GM23338 (cell line): Measurements from ENCODE around the gene ERAP2. TPM values are rescaled to one million over a fixed set of nuclear protein-coding genes. Genes with fewer than 3 reads are reported as not detected.

Source experiments
- ATAC-seq: fragments of 200-7000 bp; cut with Tn5 transposase; 3 replicates; pipeline ENCODE4 v1.9.1; 2020
- DNase-seq: peaks from one replicate; pipeline ENCODE4 v3.0.0-alpha.2; 2015; ENCODE audit warnings: low spot score
- H2AFZ ChIP-seq: fragments of 200-600 bp; sonication (generic); 2 replicates; pipeline ENCODE4 v1.8.0; 2016; ENCODE audit warnings: antibody characterized with exemption, mild to moderate bottlenecking, moderate library complexity
- H3F3A ChIP-seq: fragments of 200-600 bp; sonication (generic); replicated peaks from 2 replicates; pipeline ENCODE4 v1.8.0; 2017; ENCODE audit warnings: antibody characterized with exemption, mixed run types, low read depth
- H3K27ac ChIP-seq: fragments of 200-600 bp; sonication (generic); 2 replicates; pipeline ENCODE4 v1.6.1; 2016; ENCODE audit warnings: low read depth
- H3K27me3 ChIP-seq: fragments of 200-600 bp; sonication (generic); 2 replicates; pipeline ENCODE4 v1.8.0; 2016; ENCODE audit warnings: mild to moderate bottlenecking, mixed run types, moderate library complexity; ENCODE audit not compliant: insufficient read depth
- H3K36me3 ChIP-seq: fragments of 200-600 bp; sonication (generic); 2 replicates; pipeline ENCODE4 v1.8.0; 2016; ENCODE audit warnings: mild to moderate bottlenecking; ENCODE audit not compliant: insufficient read depth
- H3K4me1 ChIP-seq: fragments of 200-600 bp; sonication (generic); 2 replicates; pipeline ENCODE4 v1.8.0; 2016; ENCODE audit warnings: mild to moderate bottlenecking, moderate library complexity; ENCODE audit not compliant: insufficient read depth
- H3K4me2 ChIP-seq: fragments of 200-600 bp; sonication (generic); 2 replicates; pipeline ENCODE4 v1.7.1; 2017; ENCODE audit warnings: mixed run types
- H3K4me3 ChIP-seq: fragments of 200-600 bp; sonication (generic); 2 replicates; pipeline ENCODE4 v1.6.1; 2016; ENCODE audit warnings: mixed run types
- H3K79me2 ChIP-seq: fragments of 200-600 bp; sonication (generic); replicated peaks from 2 replicates; pipeline ENCODE4 v1.8.0; 2017; ENCODE audit warnings: mild to moderate bottlenecking; ENCODE audit not compliant: insufficient read depth
- H3K9me2 ChIP-seq: fragments of 200-600 bp; sonication (generic); 2 replicates; pipeline ENCODE4 v1.8.0; 2017; ENCODE audit not compliant: insufficient read depth
- H4K20me1 ChIP-seq: fragments of 200-600 bp; sonication (generic); replicated peaks from 2 replicates; pipeline ENCODE4 v1.8.0; 2017; ENCODE audit warnings: mild to moderate bottlenecking; ENCODE audit not compliant: insufficient read depth
- H3K27ac Mint-ChIP-seq: 2 replicates; pipeline ENCODE4 v1.8.0; 2020; ENCODE audit warnings: inconsistent platforms, mild to moderate bottlenecking, moderate library complexity, mixed read lengths
- H3K27me3 Mint-ChIP-seq: 3 replicates; pipeline ENCODE4 v1.8.0; 2022; ENCODE audit warnings: low read depth, mild to moderate bottlenecking, moderate library complexity, mixed read lengths, inconsistent platforms; ENCODE audit not compliant: insufficient read depth, poor library complexity
- H3K36me3 Mint-ChIP-seq: 3 replicates; pipeline ENCODE4 v1.8.0; 2021; ENCODE audit warnings: low read depth, mild to moderate bottlenecking, inconsistent platforms, moderate library complexity, mixed read lengths
- H3K4me1 Mint-ChIP-seq: 3 replicates; pipeline ENCODE4 v1.8.0; 2020; ENCODE audit warnings: mild to moderate bottlenecking, inconsistent platforms, mixed read lengths
- H3K4me3 Mint-ChIP-seq: 3 replicates; pipeline ENCODE4 v1.8.0; 2021; ENCODE audit warnings: moderate library complexity, mild to moderate bottlenecking, inconsistent platforms, mixed read lengths
- H3K9me3 Mint-ChIP-seq: 3 replicates; pipeline ENCODE4 v1.8.0; 2020; ENCODE audit warnings: moderate library complexity, mild to moderate bottlenecking, inconsistent platforms, mixed read lengths
- CREB1 ChIP-seq: fragments of 250-450 bp; sonication (Bioruptor Pico); IDR thresholded peaks from 2 replicates; pipeline ENCODE4 v1.5.0; 2020; ENCODE audit warnings: low read depth, mild to moderate bottlenecking, moderate library complexity
- EZH2 ChIP-seq: fragments of 200-600 bp; sonication (generic); IDR thresholded peaks from one replicate; pipeline ENCODE4 v1.8.0; 2017; ENCODE audit warnings: antibody characterized with exemption, mild to moderate bottlenecking, low read depth; ENCODE audit not compliant: unreplicated experiment
- EZH2phosphoT487 ChIP-seq: fragments of 200-600 bp; sonication (generic); IDR thresholded peaks from one replicate; pipeline ENCODE4 v1.8.1; 2018; ENCODE audit warnings: antibody characterized with exemption; ENCODE audit not compliant: unreplicated experiment
- JUNB ChIP-seq: IDR thresholded peaks from one replicate; pipeline ENCODE4 v1.6.1; 2016; ENCODE audit warnings: antibody characterized with exemption; ENCODE audit not compliant: unreplicated experiment
- NANOG ChIP-seq: IDR thresholded peaks from 2 replicates; pipeline ENCODE4 v1.6.1; 2016; ENCODE audit warnings: antibody characterized with exemption, borderline replicate concordance
- POLR2AphosphoS5 ChIP-seq: IDR thresholded peaks from 2 replicates; pipeline ENCODE4 v1.6.1; 2016; ENCODE audit warnings: antibody characterized with exemption, low read depth
- REST ChIP-seq: IDR thresholded peaks from one replicate; pipeline ENCODE4 v1.6.1; 2018; ENCODE audit warnings: antibody characterized with exemption; ENCODE audit not compliant: unreplicated experiment
- STAT1 ChIP-seq: IDR thresholded peaks from one replicate; pipeline ENCODE4 v1.6.1; 2016; ENCODE audit warnings: antibody characterized with exemption; ENCODE audit not compliant: unreplicated experiment
- ZNF114 ChIP-seq: fragments of 250-450 bp; sonication (Bioruptor Pico); IDR thresholded peaks from 2 replicates; pipeline ENCODE4 v1.5.0; 2020; ENCODE audit warnings: mild to moderate bottlenecking, moderate library complexity
- ZNF331 ChIP-seq: fragments of 250-450 bp; sonication (Bioruptor Pico); IDR thresholded peaks from 2 replicates; pipeline ENCODE4 v1.5.0; 2020; ENCODE audit warnings: low read depth, mild to moderate bottlenecking, moderate library complexity
- ZNF462 ChIP-seq: fragments of 250-450 bp; sonication (Bioruptor Pico); IDR thresholded peaks from 2 replicates; pipeline ENCODE4 v1.5.0; 2020; ENCODE audit warnings: mild to moderate bottlenecking, moderate library complexity
- polyA plus RNA-seq: library from polyadenylated mRNA; unstranded; fragments of >200 nt; fragmentation: Nextera tagmentation; extraction: Ambion mirVana; gene quantifications from 2 replicates; pipeline ENCODE4 v1.2.1, GENCODE V29; 2016
- total RNA-seq: library from RNA; depleted of rRNA; stranded (reverse); fragments of >200 nt; shearing (Covaris generic); gene quantifications from 2 replicates; pipeline ENCODE4 v1.2.3, GENCODE V29; 2014
- TF ChIP-seq, protein P1 (sequence below), 2 experiments: fragments of 200-600 bp in 1 of 2; sonication (generic) in 1 of 2; conservative IDR thresholded peaks; 2 replicates each; pipeline versions ENCODE4 v1.5.1 to v1.6.1; 2016 to 2017; ENCODE audit warnings: antibody characterized with exemption in 2 of 2, low read depth in 2 of 2, mild to moderate bottlenecking in 2 of 2, moderate library complexity in 1 of 2
- TF ChIP-seq, protein P2 (sequence below): IDR thresholded peaks from 2 replicates; pipeline ENCODE4 v1.6.1; 2016; ENCODE audit warnings: antibody characterized with exemption

ERAP2 gene
- total and polyA plus RNA-seq, 2 experiments from 2014 or later = 0.73 TPM; not detected in 1

DNA sequence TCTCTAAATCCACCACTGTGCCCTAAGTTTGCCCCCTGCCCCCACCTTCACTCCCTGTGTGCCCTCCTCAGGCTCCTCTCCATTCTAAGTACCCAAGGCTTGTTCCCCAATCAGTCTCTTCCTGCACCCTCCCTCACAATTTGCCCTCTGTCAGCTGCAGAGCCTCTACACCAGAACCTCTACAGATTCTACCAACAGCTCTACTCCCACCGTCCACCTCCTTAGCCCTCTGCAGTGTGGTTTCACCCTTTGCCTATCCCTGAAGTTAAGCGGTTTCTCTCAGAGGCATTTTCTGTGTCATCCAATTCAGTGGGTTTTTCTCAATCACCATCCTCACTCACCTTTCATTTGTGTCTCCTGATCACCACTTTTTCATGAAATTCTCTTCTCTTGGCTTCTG lies 13.2 kb upstream of the ERAP2 start:
- Mint-ChIP-seq H3K4me3 (no peak overlapping the region), H3K4me1 (no peaks in the 10 kb centered on the region), H3K27me3 (no peaks in the 10 kb centered on the region), H3K36me3 (no peaks in the 10 kb centered on the region), H3K9me3 (no peaks in the 10 kb centered on the region), H3K27ac (no peak overlapping the region; the same call in 1 of the 2 replicates)
- H4K20me1 ChIP-seq = no peaks in the 10 kb centered on the region
- TF ChIP-seq ZNF331 (CRISPR knock-in tag) (no peak), STAT1 (no peak), JUNB (no peak), NANOG (no peak), ZNF462 (CRISPR knock-in tag) (no peak), ZNF114 (no peak), POLR2AphosphoS5 (no peak), CREB1 (CRISPR knock-in tag) (no peak), EZH2phosphoT487 (no peak), REST (no peak), EZH2 (no peak)
- TF ChIP-seq, protein P1, sequence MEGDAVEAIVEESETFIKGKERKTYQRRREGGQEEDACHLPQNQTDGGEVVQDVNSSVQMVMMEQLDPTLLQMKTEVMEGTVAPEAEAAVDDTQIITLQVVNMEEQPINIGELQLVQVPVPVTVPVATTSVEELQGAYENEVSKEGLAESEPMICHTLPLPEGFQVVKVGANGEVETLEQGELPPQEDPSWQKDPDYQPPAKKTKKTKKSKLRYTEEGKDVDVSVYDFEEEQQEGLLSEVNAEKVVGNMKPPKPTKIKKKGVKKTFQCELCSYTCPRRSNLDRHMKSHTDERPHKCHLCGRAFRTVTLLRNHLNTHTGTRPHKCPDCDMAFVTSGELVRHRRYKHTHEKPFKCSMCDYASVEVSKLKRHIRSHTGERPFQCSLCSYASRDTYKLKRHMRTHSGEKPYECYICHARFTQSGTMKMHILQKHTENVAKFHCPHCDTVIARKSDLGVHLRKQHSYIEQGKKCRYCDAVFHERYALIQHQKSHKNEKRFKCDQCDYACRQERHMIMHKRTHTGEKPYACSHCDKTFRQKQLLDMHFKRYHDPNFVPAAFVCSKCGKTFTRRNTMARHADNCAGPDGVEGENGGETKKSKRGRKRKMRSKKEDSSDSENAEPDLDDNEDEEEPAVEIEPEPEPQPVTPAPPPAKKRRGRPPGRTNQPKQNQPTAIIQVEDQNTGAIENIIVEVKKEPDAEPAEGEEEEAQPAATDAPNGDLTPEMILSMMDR (conservative IDR thresholded peaks at IDR 0.05; ENCODE audit: low read depth in 2 of 2) = no peak
- TF ChIP-seq, protein P2, sequence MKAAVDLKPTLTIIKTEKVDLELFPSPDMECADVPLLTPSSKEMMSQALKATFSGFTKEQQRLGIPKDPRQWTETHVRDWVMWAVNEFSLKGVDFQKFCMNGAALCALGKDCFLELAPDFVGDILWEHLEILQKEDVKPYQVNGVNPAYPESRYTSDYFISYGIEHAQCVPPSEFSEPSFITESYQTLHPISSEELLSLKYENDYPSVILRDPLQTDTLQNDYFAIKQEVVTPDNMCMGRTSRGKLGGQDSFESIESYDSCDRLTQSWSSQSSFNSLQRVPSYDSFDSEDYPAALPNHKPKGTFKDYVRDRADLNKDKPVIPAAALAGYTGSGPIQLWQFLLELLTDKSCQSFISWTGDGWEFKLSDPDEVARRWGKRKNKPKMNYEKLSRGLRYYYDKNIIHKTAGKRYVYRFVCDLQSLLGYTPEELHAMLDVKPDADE = no peak
- H2AFZ ChIP-seq = no peak overlapping the region
- H3K4me1 ChIP-seq = no peaks in the 10 kb centered on the region
- H3K36me3 ChIP-seq = no peaks in the 10 kb centered on the region
- H3K9me2 ChIP-seq = no peaks in the 10 kb centered on the region
- no peaks in the 10 kb centered on the region for H3F3A ChIP-seq
- ATAC-seq (no peak), DNase-seq (no peak)
- H3K27ac ChIP-seq = no peak overlapping the region
- H3K27me3 ChIP-seq = no peaks in the 10 kb centered on the region
- no peak overlapping the region for H3K4me2 ChIP-seq
- no peak overlapping the region for H3K4me3 ChIP-seq
- no peaks in the 10 kb centered on the region for H3K79me2 ChIP-seq
